ENCODE measurements around the gene RASA2.

The RASA2 gene

DNA sequence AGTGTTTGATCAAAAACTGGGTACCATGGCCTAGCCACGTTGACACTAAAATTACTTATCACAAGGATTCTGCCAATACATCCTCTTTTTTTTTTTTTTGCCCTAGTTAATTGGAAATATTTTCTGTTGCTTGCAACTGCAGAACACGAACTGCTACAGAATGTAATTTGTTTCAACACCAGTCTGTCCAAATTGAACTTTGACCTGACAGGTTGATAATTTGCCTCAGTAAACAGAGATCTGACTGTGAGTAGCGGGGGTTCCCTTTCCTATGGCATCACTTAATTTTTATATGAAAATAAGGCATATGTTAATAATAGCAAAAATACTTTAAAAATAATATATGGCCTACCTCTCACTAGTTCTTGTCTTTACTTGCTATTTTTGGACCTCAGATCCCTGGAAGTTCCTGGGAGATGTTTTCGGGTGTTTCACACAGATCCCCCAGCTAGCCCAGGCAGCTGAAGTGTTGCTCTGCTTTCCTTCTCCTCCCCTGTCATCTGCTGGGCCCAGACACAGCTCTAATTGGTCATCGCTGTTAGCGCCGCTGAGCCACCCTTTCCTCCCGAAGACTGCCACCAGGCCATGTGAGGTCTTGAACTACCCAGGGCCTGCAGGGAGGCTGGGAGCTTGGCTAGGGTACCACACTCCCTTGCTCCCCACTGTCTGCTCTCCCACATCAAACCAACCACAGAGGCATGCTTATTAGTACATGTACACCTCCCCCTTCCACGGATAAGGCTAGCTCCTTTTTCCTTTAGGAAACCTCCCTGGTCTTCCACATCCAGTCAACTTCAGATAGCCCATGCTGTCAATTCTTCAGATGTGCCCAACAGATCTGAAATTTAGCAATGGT lies 161.5 kb downstream of the RASA2 start:
- no peak for DNase-seq

DNA sequence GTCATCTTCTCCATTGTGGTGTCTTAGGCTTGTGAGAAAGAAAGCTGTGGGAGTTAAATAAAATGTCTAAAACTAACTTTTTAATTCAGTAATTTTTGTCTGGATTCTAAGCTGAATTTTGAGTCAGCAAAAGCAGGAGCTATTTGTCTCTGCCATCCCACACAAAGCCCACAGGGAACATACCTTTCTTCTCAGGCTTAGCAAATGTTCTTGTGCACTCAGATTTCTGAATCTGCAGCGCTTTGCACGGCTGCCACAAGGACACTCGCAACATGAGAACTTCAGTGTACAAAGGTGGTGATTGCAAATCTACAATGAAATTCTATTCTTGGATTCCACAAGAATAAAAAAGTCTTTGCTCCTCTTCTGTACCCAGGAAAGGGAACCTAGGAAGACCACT lies 163.0 kb downstream of the RASA2 start:
- DNase-seq, result no peak

GRCh38 chr3:141650783-141651182 lies 164.0 kb downstream of the RASA2 start:
- no peak for DNase-seq

- DNase-seq, result no peak
Observed at GRCh38 chr3:141651409-141651808, 164.6 kb downstream of the RASA2 start.

DNA sequence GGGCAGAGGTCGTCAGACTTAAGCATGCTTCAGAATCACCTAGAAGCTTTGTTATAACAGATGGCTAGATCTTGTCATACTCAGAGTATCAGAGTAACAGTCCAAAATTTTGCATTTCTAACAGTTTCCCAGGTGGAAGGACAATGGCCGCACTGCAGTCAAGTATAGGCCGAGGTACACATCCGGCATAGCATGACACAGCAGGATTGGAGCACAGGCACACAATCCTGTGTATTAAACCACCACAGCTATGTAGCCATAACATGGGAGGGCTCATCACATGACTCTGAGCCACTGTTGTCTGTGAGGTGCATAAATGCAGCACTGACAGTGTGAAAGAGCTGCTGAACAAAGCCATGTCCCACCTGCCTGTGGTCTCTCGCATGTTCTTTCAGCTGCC lies 165.5 kb downstream of the RASA2 start:
- DNase-seq, result no peak

DNA sequence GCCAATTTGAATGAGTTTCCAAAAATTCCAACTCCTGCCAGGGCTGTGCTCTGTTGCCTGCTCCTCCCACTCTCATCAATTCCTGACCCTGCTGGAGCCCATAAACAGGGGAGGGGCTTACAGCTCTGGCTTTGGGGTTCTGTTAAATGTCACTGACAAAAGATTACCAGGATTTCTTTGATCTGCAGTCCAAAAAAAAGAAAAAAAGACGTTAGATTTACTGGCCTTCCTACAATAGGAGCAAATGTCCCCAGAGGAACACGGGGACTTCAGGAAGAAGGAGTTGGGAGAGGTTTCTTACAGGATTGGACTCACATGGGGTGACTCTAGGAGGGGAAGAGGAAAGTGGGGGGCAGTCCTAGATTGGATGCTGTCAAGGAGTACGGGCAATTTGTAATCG lies 167.0 kb downstream of the RASA2 start:
- DNase-seq, result no peak

DNA sequence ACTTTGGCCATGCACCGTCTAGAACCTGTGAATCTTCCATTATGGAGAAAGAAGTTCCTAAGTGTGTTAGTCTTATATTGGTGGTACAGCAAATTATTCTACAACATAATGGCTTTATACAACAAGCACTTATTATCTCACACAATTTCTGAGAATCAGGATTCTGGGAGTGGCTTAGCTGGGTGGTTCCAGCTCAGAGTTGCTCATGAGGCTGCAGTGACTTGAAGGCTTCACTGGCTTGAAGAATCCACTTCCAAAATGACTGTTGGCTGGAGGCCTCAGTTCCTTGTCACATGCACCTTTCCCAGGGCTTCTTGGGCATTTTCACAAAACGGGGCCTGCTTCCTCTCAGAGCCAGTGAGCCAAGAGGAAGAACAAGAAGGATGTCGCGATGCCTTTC lies 169.0 kb downstream of the RASA2 start:
- DNase-seq, result no peak

- DNase-seq, result no peak
Observed at GRCh38 chr3:141656771-141657170, 169.9 kb downstream of the RASA2 start.

DNA sequence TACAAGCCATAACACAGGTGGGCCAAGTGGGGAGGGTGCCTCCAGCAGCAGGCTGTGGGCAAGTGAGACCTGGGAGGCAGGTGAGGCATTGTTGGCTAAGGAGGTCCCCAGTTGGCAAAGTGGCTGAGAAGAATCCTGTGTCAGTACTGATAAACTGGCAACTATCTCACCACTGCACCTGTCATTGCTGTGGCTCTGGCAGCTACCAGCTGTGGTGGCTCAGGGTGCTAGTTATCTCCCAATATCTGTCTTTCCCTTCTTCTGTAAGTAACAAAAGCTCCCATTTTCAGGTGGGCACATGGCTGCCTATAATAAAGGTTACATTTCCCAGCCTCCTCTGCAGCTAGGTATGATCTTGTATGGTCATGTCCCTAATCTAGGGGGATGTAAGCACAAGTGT lies 170.7 kb downstream of the RASA2 start:
- no peak for DNase-seq

DNA sequence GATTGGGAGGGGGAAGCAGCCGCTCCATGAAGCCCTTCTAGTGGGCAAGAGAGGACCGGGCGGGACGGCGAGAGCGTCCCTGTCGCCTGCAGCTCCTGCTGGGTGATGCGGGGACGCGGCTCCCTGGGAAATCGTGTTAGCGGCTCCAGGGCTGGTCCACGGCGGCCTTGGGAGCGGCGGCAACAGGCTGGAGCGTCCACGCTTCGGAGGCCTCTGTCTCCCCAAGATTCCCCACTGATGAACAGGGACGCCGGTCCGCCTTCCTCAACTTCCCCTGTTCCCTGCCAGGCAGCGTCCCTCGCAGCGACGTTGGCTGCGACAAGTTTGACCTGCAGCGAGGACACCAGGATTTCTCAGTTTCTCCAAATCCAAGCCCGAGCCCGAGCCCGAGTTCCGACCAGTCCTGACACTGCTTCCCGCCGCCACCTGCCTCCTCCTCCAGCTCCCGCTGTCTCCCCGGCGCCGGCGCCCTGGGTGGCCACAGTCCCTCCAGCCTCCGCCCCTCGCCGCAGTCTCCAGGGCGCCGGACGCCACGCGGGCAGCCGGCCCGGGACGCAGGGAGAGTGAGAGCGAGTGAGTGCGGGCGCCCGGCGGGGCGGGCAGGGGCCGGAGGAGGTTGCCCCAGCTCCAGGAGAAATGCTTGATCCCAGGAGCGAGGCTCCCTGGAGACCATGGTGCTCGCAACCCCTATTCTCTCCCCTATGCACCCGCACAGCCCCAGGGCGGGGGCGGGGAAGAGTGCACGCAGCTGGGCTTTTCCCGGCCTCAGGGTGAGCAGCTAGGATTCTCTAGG lies 173.2 kb downstream of the RASA2 start:
- peak; percentile 76 for DNase-seq

DNA sequence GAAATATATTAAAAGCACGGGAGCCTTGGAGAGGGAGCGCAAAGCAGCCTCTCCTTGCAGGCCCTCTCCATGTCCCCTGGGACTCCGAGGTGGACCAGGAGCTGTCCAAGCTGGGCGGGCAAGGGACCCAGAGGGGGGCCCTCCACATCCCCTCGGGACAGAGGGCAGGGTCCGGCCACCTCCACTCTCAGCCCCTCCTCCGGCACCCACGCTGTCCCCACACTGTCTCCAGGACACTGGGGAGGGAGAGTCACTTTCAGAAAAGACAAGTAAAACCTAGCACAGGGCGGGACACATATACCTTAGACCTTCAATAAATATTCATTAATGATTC lies 173.8 kb downstream of the RASA2 start:
- no peak for DNase-seq

DNA sequence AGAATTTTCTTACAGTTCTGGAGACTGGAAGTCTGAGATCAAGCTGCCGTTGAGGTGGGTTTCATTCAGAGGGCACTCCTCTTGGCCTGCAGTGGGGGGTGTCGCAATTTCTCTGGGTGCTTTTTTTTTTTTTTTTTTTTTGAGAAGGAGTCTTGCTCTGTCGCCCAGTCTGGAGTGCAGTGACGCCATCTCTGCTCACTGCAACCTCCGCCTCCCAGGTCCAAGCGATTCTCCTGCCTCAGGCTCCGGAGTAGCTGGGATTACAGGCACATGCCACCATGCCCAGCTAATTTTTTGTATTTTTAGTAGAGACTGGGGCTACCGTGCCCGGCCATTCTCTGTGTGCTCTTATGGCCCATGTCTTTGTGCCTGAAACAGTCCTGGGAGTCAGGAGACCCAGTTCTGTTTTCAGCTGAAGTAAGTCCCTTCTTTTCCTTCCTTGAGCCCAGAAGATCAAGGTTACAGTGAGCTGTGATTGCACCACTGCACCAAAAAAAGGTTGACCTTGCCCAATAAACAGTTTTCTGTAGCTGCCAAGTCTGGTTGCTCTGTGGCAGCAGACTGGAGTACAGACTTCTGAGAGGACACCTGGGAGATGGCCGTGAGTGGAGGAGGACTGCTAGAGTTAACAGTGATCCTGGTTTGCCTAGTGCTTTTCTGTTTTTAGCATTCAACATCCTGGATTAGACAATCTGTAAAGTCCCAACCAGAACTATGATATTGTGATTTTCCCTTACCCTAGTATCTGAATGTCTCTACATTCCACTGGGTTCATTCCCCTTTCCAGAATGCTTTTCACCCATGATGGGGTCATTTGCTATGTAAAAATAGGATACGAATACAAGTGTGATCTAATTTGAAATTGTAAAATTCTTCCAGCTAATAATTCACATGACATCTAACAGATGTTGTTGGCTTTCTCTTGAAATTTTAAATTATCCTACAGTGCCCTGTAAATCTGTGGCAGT lies 174.7 kb downstream of the RASA2 start:
- no peak for DNase-seq

DNA sequence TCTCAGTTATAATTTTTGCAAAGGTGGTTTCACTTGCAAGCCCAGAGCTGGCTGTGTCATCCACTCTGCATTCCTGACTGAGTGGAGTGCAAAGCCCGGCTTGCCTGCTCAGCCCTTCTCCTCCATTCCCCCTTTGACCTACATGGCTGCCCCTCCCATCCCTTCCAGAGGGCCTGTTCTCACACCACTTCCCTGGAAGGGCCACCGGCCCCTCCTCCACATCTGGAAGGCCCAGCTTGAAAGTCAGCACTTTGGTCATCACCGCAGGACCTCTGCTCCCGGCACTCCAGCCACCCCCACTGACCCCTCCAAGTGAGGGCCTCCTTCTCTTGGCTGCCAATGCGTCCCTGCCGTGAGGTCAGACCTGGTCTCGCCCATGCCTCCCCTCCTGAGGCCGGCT lies 177.2 kb downstream of the RASA2 start:
- DNase-seq, result no peak
